AG04450 (cell line): ENCODE results near the gene RIMBP2. TPM values are rescaled to one million over a fixed set of nuclear protein-coding genes. Genes with fewer than 3 reads are reported as not detected.

ENCODE experiments used
- CTCF ChIA-PET: fragments of 300-600, 350-600 bp; formaldehyde crosslinking; extraction: SDS; loops from one replicate; lab custom pipeline; 2022; ENCODE audit warnings: antibody characterized with exemption, inconsistent platforms; lab: Charles Lee
- POLR2A ChIA-PET: fragments of 350-600 bp; formaldehyde crosslinking; extraction: SDS; loops from one replicate; lab custom pipeline; 2021; ENCODE audit warnings: antibody characterized with exemption, inconsistent platforms; lab: Yijun Ruan, JAX
- DNase-seq: peaks from one replicate; pipeline ENCODE4 v3.0.0-alpha.2; 2011; ENCODE audit warnings: low read depth, low spot score
- H3K27ac ChIP-seq: one replicate; pipeline ENCODE4 v1.5.1; 2012; ENCODE audit warnings: low read depth, low read length, control low read depth
- H3K27me3 ChIP-seq: one replicate; pipeline ENCODE4 v1.6.0; 2012; ENCODE audit warnings: low read length; ENCODE audit not compliant: control insufficient read depth, insufficient read depth
- H3K4me3 ChIP-seq: 2 replicates; pipeline ENCODE4 v1.5.1; 2011; ENCODE audit warnings: mild to moderate bottlenecking, low read depth, low read length, control low read depth
- H3K9me3 ChIP-seq: 2 replicates; pipeline ENCODE4 v1.5.1; 2012; ENCODE audit warnings: low read length; ENCODE audit not compliant: control insufficient read depth, insufficient read depth
- polyA plus RNA-seq: library from polyadenylated mRNA; depleted of rRNA; stranded (reverse); fragments of >200 nt; gene quantifications from 2 replicates; pipeline ENCODE4 v1.2.3, GENCODE V29; 2011
- TF ChIP-seq, protein P1 (sequence below): IDR thresholded peaks from 2 replicates; pipeline ENCODE4 v1.5.1; 2011; ENCODE audit warnings: low read depth, low read length, control low read depth, inconsistent platforms

The RIMBP2 gene
- polyA plus RNA-seq, 1 experiment: not detected

GRCh38 chr12:130545475-130545874 lies 170.6 kb downstream of the RIMBP2 start:
- DNase-seq: no peak
- Histone ChIP-seq H3K27ac (no peak overlapping the region), H3K9me3 (peaks cover 37% of the 10 kb centered on the region), H3K4me3 (no peak overlapping the region), H3K27me3 (no peaks in the 10 kb centered on the region)
- TF ChIP-seq, protein P1, sequence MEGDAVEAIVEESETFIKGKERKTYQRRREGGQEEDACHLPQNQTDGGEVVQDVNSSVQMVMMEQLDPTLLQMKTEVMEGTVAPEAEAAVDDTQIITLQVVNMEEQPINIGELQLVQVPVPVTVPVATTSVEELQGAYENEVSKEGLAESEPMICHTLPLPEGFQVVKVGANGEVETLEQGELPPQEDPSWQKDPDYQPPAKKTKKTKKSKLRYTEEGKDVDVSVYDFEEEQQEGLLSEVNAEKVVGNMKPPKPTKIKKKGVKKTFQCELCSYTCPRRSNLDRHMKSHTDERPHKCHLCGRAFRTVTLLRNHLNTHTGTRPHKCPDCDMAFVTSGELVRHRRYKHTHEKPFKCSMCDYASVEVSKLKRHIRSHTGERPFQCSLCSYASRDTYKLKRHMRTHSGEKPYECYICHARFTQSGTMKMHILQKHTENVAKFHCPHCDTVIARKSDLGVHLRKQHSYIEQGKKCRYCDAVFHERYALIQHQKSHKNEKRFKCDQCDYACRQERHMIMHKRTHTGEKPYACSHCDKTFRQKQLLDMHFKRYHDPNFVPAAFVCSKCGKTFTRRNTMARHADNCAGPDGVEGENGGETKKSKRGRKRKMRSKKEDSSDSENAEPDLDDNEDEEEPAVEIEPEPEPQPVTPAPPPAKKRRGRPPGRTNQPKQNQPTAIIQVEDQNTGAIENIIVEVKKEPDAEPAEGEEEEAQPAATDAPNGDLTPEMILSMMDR: no peak
- ChIA-PET CTCF (no interaction called here), POLR2A (no interaction called here)

GRCh38 chr12:130540376-130540775 lies 175.7 kb downstream of the RIMBP2 start:
- ChIA-PET POLR2A (no interaction called here), CTCF (no interaction called here)
- no peak overlapping the region for H3K4me3 ChIP-seq
- TF ChIP-seq, protein P1: no peak
- DNase-seq: no peak
- no peaks in the 10 kb centered on the region for H3K27me3 ChIP-seq
- H3K27ac ChIP-seq: no peak overlapping the region
- H3K9me3 ChIP-seq: peaks cover 48% of the 10 kb centered on the region

GRCh38 chr12:130538343-130539095 lies 177.6 kb downstream of the RIMBP2 start:
- Histone ChIP-seq H3K9me3 (peaks cover 50% of the 10 kb centered on the region), H3K4me3 (no peak overlapping the region), H3K27me3 (no peaks in the 10 kb centered on the region), H3K27ac (no peak overlapping the region)
- DNase-seq: no peak
- POLR2A ChIA-PET: no interaction called here
- CTCF ChIA-PET: no interaction called here
- TF ChIP-seq, protein P1: no peak

GRCh38 chr12:130537655-130538054 lies 178.4 kb downstream of the RIMBP2 start:
- POLR2A ChIA-PET: no interaction called here
- TF ChIP-seq, protein P1: no peak
- DNase-seq: no peak
- Histone ChIP-seq H3K27ac (no peak overlapping the region), H3K9me3 (peaks cover 47% of the 10 kb centered on the region), H3K27me3 (no peaks in the 10 kb centered on the region), H3K4me3 (no peak overlapping the region)
- CTCF ChIA-PET: no interaction called here

DNA sequence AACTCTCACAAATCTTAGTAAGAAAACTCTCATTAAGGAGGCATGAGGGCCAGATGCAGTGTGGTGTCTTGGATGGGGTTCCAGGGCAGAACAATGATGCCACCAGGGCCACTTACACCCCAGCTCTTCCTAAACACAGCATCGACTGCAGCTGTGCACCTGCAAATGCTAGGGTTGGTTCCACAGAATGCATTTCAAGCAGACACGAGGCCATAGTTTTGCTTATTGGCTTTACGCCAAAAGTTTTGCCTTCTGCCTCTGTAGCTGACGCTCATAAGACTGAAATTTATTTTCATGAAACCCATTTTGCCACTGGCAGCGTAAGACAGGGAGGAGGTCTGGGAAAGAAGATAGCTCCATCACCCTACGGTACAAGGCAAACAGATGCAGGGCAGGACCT lies 179.0 kb downstream of the RIMBP2 start:
- TF ChIP-seq, protein P1: no peak
- Histone ChIP-seq H3K27me3 (no peaks in the 10 kb centered on the region), H3K9me3 (peaks cover 47% of the 10 kb centered on the region), H3K4me3 (no peak overlapping the region), H3K27ac (no peak overlapping the region)
- DNase-seq: no peak
- CTCF ChIA-PET: no interaction called here
- POLR2A ChIA-PET: no interaction called here
